HG03139 (cell line): Measurements from ENCODE around the gene MKI67.
"Not testable (repeated sequence)": the region's sequence is repeated elsewhere in the genome, so short reads cannot be mapped to it uniquely, and the experiment has no call there.

ENCODE experiments used
- ATAC-seq: cut with Tn5 transposase; IDR thresholded peaks from one replicate; pipeline ENCODE4 v1.9.1; 2021; ENCODE audit not compliant: unreplicated experiment

MKI67 gene

GRCh38 chr10:128149267-128150014, 23.2 kb upstream of the MKI67 start:
- ATAC-seq = no peak

GRCh38 chr10:128147669-128148068, 21.4 kb upstream of the MKI67 start:
- ATAC-seq = no peak

GRCh38 chr10:128147064-128147463, 20.8 kb upstream of the MKI67 start:
- peak; percentile 39 for ATAC-seq

GRCh38 chr10:128144547-128144946, 18.3 kb upstream of the MKI67 start:
- ATAC-seq = no peak

GRCh38 chr10:128143531-128143930, 17.3 kb upstream of the MKI67 start:
- ATAC-seq = no peak

- ATAC-seq = no peak
Measured at GRCh38 chr10:128140425-128140824, 14.2 kb upstream of the MKI67 start.

- ATAC-seq = not testable (repeated sequence)
Measured at GRCh38 chr10:128138429-128138828, 12.2 kb upstream of the MKI67 start.

- ATAC-seq = no peak
Measured at GRCh38 chr10:128137877-128138276, 11.7 kb upstream of the MKI67 start.

GRCh38 chr10:128130051-128130450, 3.8 kb upstream of the MKI67 start:
- ATAC-seq = no peak

- no peak for ATAC-seq
Measured at GRCh38 chr10:128128582-128128981, 2.4 kb upstream of the MKI67 start.

- no peak for ATAC-seq
Measured at GRCh38 chr10:128125416-128125943, 743 bp downstream of the MKI67 start.

- no peak for ATAC-seq
Measured at GRCh38 chr10:128124813-128125403, 1.3 kb downstream of the MKI67 start.

GRCh38 chr10:128123846-128124245, 2.4 kb downstream of the MKI67 start:
- no peak for ATAC-seq

GRCh38 chr10:128122931-128123330, 3.3 kb downstream of the MKI67 start:
- ATAC-seq = no peak

- ATAC-seq = no peak
Measured at GRCh38 chr10:128121750-128122412, 4.3 kb downstream of the MKI67 start.

- ATAC-seq = no peak
Measured at GRCh38 chr10:128116851-128117615, 9.2 kb downstream of the MKI67 start.

- no peak for ATAC-seq
Measured at GRCh38 chr10:128116187-128116586, 10.0 kb downstream of the MKI67 start.

- no peak for ATAC-seq
Measured at GRCh38 chr10:128115356-128115755, 10.9 kb downstream of the MKI67 start.

GRCh38 chr10:128114901-128115300, 11.3 kb downstream of the MKI67 start:
- ATAC-seq = no peak

GRCh38 chr10:128113026-128113425, 13.2 kb downstream of the MKI67 start:
- no peak for ATAC-seq

GRCh38 chr10:128111696-128112095, 14.5 kb downstream of the MKI67 start:
- no peak for ATAC-seq
